Fibroblast of lung (primary cell): Measurements from ENCODE around the gene HEPN1. TPM values are rescaled to one million over a fixed set of nuclear protein-coding genes. Genes with fewer than 3 reads are reported as not detected.
A peak's percentile ranks its signal among the peaks of the same experiment; 100 is the strongest.

Experiments
- DNase-seq, 2 donors: peaks; one replicate each; pipeline versions ENCODE4 v3.0.0 to v3.0.0-alpha.2; 2010; ENCODE audit warnings: low read depth in 2 of 2
- H2AFZ ChIP-seq: 2 replicates; pipeline ENCODE4 v1.5.1; 2012; ENCODE audit warnings: low read length, control low read depth, inconsistent platforms
- H3K27ac ChIP-seq: 2 replicates; pipeline ENCODE4 v1.5.1; 2011; ENCODE audit warnings: low read length, control low read depth; ENCODE audit not compliant: insufficient read depth
- H3K27me3 ChIP-seq: 2 replicates; pipeline ENCODE4 v1.5.1; 2011; ENCODE audit warnings: mild to moderate bottlenecking, low read length; ENCODE audit not compliant: control insufficient read depth, insufficient read depth
- H3K36me3 ChIP-seq: 2 replicates; pipeline ENCODE4 v1.5.1; 2011; ENCODE audit warnings: low read length; ENCODE audit not compliant: control insufficient read depth, insufficient read depth
- H3K4me1 ChIP-seq: 2 replicates; pipeline ENCODE4 v1.5.1; 2011; ENCODE audit warnings: low read length; ENCODE audit not compliant: control insufficient read depth, insufficient read depth; ENCODE audit errors: extremely low read depth
- H3K4me2 ChIP-seq: 2 replicates; pipeline ENCODE4 v1.5.1; 2011; ENCODE audit warnings: low read length, control low read depth; ENCODE audit not compliant: insufficient read depth; ENCODE audit errors: extremely low read depth
- H3K4me3 ChIP-seq, 4 experiments: fragments of 200-600 bp in 1 of 4; sonication (generic) in 1 of 4; replicated peaks in 1 of 4; 2 replicates each; pipeline ENCODE4 v1.5.1; 2011 to 2016; ENCODE audit warnings: low read length in 4 of 4, low read depth in 3 of 4, mild to moderate bottlenecking in 3 of 4, control low read depth in 2 of 4, inconsistent platforms in 1 of 4, mixed read lengths in 1 of 4; ENCODE audit not compliant: insufficient read depth in 1 of 4; ENCODE audit errors: control extremely low read depth in 1 of 4
- H3K79me2 ChIP-seq: 2 replicates; pipeline ENCODE4 v1.5.1; 2012; ENCODE audit warnings: mild to moderate bottlenecking, low read length, inconsistent platforms; ENCODE audit not compliant: control insufficient read depth, insufficient read depth
- H3K9ac ChIP-seq: 2 replicates; pipeline ENCODE4 v1.5.1; 2011; ENCODE audit warnings: mild to moderate bottlenecking, low read length, control low read depth; ENCODE audit not compliant: insufficient read depth
- H3K9me3 ChIP-seq: 2 replicates; pipeline ENCODE4 v1.5.1; 2012; ENCODE audit warnings: low read depth, low read length; ENCODE audit not compliant: control insufficient read depth, insufficient read depth
- H4K20me1 ChIP-seq: 2 replicates; pipeline ENCODE4 v1.5.1; 2011; ENCODE audit warnings: low read length; ENCODE audit not compliant: control insufficient read depth, insufficient read depth; ENCODE audit errors: extremely low read depth
- EZH2 ChIP-seq: IDR thresholded peaks from 2 replicates; pipeline ENCODE4 v1.5.1; 2012; ENCODE audit warnings: low read length, control low read depth, mild to moderate bottlenecking; ENCODE audit errors: missing control alignments
- polyA plus RNA-seq, 2 donors: library from polyadenylated mRNA; depleted of rRNA in 1 of 2; stranded (reverse) in 1 of 2; unstranded in 1 of 2; fragments of >200 nt; gene quantifications; 2 replicates each; pipeline ENCODE4 v1.2.1, GENCODE V29; 2011 to 2012; ENCODE audit warnings: missing spikeins in 1 of 2
- total RNA-seq: library from RNA; depleted of rRNA; stranded (reverse); fragments of >200 nt; gene quantifications from 2 replicates; pipeline ENCODE4 v1.2.1, GENCODE V29; 2014
- TF ChIP-seq, protein P1 (sequence below), 2 donors: IDR thresholded peaks in 1 of 2; conservative IDR thresholded peaks in 1 of 2; 1 replicate in 1 of 2; 2 replicates in 1 of 2; pipeline ENCODE4 v1.5.1; 2011 to 2012; ENCODE audit warnings: low read length in 2 of 2, control low read depth in 1 of 2, inconsistent platforms in 1 of 2, low read depth in 1 of 2, mild to moderate bottlenecking in 1 of 2

Gene HEPN1
- total and polyA plus RNA-seq, 2 donors (not counting 1 experiment from before 2014, with no cell fraction given) = not detected

DNA sequence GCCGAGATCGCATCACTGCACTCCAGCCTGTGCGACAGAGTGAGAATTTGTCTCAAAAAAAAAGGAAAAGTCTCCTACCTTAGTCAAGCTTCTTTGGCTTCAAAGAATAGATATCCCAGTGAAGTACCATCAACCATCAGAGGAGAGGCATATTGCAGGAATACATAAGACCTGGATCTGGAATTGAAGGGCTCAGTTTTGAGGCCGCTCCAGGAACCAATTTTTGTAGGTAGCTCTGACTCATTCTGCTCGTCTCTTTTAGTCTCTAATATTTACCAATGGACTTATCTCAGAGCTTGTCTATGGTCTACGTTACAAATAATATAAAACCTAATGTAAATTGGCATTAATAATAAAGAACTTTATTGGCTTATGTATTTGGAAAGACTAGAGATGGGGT is 26.8 kb downstream of the HEPN1 start:
- H3K36me3 ChIP-seq = no peaks in the 10 kb centered on the region
- peaks cover 3% of the 10 kb centered on the region for H3K4me1 ChIP-seq
- H3K27me3 ChIP-seq = no peaks in the 10 kb centered on the region
- H4K20me1 ChIP-seq = no peaks in the 10 kb centered on the region
- no peaks in the 10 kb centered on the region for H3K9me3 ChIP-seq
- TF ChIP-seq, protein P1, sequence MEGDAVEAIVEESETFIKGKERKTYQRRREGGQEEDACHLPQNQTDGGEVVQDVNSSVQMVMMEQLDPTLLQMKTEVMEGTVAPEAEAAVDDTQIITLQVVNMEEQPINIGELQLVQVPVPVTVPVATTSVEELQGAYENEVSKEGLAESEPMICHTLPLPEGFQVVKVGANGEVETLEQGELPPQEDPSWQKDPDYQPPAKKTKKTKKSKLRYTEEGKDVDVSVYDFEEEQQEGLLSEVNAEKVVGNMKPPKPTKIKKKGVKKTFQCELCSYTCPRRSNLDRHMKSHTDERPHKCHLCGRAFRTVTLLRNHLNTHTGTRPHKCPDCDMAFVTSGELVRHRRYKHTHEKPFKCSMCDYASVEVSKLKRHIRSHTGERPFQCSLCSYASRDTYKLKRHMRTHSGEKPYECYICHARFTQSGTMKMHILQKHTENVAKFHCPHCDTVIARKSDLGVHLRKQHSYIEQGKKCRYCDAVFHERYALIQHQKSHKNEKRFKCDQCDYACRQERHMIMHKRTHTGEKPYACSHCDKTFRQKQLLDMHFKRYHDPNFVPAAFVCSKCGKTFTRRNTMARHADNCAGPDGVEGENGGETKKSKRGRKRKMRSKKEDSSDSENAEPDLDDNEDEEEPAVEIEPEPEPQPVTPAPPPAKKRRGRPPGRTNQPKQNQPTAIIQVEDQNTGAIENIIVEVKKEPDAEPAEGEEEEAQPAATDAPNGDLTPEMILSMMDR (conservative IDR thresholded peaks at IDR 0.05 in 1 of 2, IDR thresholded peaks at IDR 0.05 in 1 of 2; ENCODE audit: low read depth in 1 of 2, low read length in 2 of 2) = no peak
- no peak for TF ChIP-seq EZH2
- H3K4me2 ChIP-seq = no peak overlapping the region
- no peak overlapping the region for H3K27ac ChIP-seq
- no peaks in the 10 kb centered on the region for H3K79me2 ChIP-seq
- H3K4me3 ChIP-seq = no peak overlapping the region
- DNase-seq = no peak
- no peak overlapping the region for H2AFZ ChIP-seq
- no peak overlapping the region for H3K9ac ChIP-seq

DNA sequence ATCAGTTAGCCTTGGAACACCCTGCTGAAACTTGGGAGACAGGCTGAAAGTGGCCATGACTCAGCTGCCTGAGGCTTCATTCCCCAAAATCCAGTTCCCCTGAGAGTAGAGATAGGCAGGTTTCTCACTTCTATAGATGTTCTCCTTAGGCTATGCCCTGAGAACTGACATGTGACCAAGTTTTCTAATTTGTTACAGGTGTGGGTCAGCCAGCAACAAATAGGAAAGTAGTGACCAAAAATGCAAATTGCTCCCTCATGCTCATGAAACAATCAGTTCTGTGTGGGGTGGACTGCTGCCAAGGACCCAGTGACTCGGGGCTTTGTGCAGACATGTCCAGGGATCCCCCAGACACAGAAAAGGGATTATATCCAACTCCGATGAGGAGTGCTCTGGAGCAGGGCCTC is 27.7 kb downstream of the HEPN1 start:
- Histone ChIP-seq H3K4me1 (peaks cover 3% of the 10 kb centered on the region), H3K4me3 (no peak overlapping the region), H3K9me3 (no peaks in the 10 kb centered on the region), H3K79me2 (no peaks in the 10 kb centered on the region), H3K4me2 (no peak overlapping the region), H3K27me3 (no peaks in the 10 kb centered on the region), H4K20me1 (no peaks in the 10 kb centered on the region), H3K9ac (no peak overlapping the region), H2AFZ (no peak overlapping the region), H3K27ac (no peak overlapping the region), H3K36me3 (no peaks in the 10 kb centered on the region)
- peak in 1 of 2 donors; percentile 18 for DNase-seq
- TF ChIP-seq EZH2 = no peak
- TF ChIP-seq, protein P1 (conservative IDR thresholded peaks at IDR 0.05 in 1 of 2, IDR thresholded peaks at IDR 0.05 in 1 of 2; ENCODE audit: low read depth in 1 of 2, low read length in 2 of 2) = no peak

DNA sequence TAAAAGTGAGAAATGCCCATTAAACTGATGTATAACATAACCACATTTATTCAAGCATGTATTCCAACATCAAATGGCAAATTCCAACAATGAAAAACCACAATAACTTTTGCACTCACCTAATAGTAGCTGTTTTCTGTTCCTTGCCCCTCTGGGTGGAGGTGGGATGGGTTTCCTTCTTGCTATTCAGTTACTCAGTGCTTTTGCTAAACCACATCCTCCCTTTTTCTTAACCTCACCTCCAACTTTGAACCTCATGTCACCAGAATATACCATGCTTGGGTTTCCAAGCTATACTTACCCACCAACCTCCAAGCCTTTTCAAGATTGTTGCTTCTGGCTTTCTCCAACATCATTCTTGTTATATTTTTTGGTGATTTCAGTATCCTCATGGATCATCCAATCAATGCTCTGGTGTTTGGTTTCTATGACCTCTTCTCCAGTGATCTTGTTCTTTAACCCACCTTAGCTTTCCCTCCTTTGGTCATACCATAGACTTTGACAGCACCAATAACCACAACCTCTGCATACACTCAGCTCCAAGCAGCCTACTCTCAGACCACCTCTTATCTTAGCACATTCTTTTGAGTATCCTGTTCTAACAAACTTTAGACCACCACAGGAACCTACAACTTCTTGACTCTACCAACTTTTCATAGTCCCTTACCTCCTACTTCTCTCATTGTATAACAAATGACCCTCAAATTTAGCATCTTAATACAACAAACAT is 31.7 kb downstream of the HEPN1 start:
- Histone ChIP-seq H3K79me2 (no peaks in the 10 kb centered on the region), H3K27me3 (no peaks in the 10 kb centered on the region), H3K4me3 (no peak overlapping the region), H3K4me1 (peaks cover 3% of the 10 kb centered on the region), H3K4me2 (no peak overlapping the region), H3K9me3 (no peaks in the 10 kb centered on the region), H2AFZ (no peak overlapping the region), H3K9ac (no peak overlapping the region), H3K27ac (no peak overlapping the region), H4K20me1 (no peaks in the 10 kb centered on the region), H3K36me3 (no peaks in the 10 kb centered on the region)
- DNase-seq = no peak
- TF ChIP-seq EZH2 = no peak
- TF ChIP-seq, protein P1 (conservative IDR thresholded peaks at IDR 0.05 in 1 of 2, IDR thresholded peaks at IDR 0.05 in 1 of 2; ENCODE audit: low read depth in 1 of 2, low read length in 2 of 2) = no peak
